AG08396 (cell line): ENCODE measurements around the gene DERA.
"Not testable (repeated sequence)": the region's sequence is repeated elsewhere in the genome, so short reads cannot be mapped to it uniquely, and the experiment has no call there.

Experiments used
- DNase-seq: peaks from one replicate; pipeline ENCODE4 v3.0.0; 2012; ENCODE audit warnings: low spot score, mixed read lengths

Gene DERA

GRCh38 chr12:15904378-15904920 is 6.7 kb upstream of the DERA start:
- DNase-seq, result no peak

GRCh38 chr12:15910468-15910863 is 666 bp upstream of the DERA start:
- no peak for DNase-seq

- DNase-seq, result not testable (repeated sequence)
Observed at GRCh38 chr12:15911931-15912330, 799 bp downstream of the DERA start.

DNA sequence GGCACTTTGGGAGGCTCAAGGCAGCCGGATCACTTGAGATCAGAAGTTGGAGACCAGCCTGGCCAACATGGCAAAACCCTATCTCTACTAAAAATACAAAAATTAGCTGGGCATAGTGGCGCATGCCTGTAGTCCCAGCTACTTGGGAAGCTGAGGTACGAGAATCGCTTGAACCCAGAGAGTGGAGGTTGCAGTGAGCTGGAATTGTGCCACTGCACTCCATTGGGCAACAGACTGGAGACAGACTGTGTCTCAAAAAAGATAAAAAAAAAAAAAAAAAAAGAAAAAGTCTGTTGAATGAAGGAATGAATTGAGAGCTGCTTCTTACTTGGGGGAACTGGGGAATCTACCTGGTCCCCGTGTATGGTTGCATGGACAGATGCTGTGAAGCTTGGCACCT is 3.0 kb downstream of the DERA start:
- not testable (repeated sequence) for DNase-seq

GRCh38 chr12:15918066-15918465 is 6.9 kb downstream of the DERA start:
- no peak for DNase-seq

DNA sequence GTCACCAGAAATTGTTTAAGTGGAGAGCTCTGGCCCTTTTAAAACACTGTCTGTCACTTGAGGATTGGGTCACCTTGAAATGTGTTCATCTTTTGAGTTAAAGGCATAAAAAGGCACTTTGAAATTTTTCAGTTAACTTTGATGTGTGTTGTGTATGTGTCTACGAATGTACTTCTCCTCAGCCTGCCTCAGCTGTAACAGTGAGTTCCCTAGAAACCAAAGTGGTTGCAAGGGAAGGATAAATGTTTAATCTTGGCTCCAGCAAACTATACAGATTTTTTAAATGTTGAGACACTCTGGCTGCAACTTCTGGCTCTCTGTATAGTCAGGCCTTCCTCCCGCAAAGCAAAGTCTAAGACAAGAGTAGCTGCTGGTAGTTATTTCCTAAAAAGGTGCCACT is 8.3 kb downstream of the DERA start:
- DNase-seq, result no peak

- DNase-seq, result no peak
Observed at GRCh38 chr12:15924956-15925355, 13.8 kb downstream of the DERA start.

GRCh38 chr12:15928346-15928745 is 17.2 kb downstream of the DERA start:
- peak; percentile 80 for DNase-seq

DNA sequence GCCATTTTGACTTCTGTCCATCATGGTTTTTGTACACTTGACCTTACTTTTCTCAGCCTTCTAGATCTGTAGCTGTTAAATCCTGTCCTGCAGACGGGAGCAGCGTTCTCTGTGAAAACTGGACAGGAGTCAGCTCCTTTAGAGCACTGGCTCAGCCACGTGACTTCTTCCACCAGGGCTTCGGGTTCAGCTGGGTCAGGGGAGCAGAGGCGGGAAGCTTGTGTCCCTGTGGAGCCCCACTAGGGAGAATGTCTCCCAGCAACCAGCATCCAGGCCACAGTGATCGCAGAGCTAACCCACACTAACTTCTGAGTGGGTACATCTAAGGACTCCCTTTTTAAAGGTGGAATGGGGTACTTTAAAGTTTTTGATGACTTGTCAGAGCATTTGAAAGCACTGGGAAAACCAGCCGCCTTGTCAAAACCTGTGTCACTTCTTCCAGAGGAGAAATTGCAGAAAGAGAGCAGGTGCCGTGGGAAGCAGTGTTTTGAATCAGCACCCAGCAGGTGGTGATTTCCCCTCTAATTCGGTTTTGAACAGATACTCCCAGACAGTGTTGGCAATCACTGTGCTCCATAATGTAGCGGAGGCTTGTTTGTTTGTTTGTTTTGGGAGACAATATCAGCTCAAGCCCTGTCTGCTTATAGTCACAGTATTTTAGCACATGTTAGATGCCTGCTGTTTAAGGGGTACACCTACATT is 17.9 kb downstream of the DERA start:
- no peak for DNase-seq

- DNase-seq, result no peak
Observed at GRCh38 chr12:15931590-15932053, 20.5 kb downstream of the DERA start.

DNA sequence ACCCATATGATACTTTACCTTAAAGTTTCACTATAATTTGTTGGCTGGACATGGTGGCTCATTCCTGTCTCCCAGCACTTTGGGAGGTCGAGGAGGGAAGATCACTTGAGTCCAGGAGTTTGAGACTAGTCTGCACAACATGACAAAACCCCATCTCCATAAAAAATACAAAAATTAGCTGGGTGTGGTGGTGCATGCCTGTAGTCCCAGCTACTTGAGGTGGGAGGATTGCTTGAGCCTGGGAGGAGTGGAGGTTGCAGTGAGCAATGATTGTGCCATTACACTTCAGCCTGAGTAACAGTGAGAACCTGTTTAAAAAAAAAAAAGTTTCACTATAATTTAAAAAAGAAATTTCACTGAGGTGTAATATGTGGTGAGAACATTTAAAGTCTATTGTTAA is 21.2 kb downstream of the DERA start:
- DNase-seq, result no peak

GRCh38 chr12:15932971-15933370 is 21.8 kb downstream of the DERA start:
- no peak for DNase-seq

- no peak for DNase-seq
Observed at GRCh38 chr12:15933751-15934150, 22.6 kb downstream of the DERA start.

DNA sequence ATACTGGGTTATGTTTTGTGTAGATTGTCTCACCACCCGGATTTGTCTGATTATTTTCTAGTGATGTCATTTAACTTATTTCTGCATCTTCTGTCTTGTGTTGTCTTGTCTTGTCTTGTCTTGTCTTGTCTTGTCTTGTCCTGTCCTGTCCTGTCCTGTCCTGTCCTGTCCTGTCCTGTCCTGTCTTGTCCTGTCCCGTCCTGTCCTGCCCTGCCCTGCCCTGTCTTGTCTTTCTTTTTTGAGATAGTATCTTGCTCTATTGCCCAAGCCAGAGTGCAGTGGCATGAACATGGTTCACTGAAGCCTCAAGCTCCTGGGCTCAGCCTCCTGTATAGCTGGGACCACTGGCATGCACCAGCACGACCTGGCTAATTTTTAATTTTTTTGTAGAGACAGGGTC is 25.6 kb downstream of the DERA start:
- DNase-seq, result no peak

DNA sequence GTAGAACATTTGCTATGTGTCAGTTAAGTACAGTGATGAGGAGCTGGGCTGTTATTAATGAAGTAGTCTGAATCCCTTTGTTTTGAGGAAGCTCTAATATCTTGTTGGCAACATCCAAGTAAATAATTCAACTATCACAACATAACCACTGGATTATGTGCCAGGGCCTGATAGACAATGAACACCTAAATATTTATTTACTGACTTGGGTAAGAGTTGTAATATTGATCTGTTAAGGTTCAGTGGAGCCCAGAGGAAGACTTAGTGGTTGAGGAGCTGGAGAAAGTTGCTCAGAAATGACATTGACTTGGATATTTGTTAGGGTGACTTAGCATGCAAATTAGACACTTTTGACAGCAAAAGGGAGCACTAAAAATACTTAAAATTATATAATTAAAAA is 26.8 kb downstream of the DERA start:
- no peak for DNase-seq

DNA sequence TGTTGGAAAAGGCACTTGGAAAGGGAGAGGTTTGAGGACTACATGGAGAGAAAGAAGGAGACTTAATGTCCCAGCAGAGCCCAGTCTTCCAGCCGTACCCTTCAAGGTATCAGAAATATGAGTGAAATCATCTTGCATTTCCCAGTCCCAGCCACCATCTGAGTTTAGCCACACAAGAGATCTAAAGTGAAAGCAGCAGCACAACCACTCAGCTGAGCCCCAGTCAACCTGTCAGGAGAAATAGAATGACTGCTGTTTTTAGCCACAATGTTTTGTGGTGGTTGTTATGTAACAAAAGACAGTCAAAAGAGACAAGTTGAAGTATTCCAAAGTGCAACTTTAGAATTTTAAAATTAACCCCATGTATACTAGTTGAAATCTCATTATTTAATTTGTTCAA is 28.0 kb downstream of the DERA start:
- no peak for DNase-seq

- DNase-seq, result no peak
Observed at GRCh38 chr12:15942475-15942874, 31.3 kb downstream of the DERA start.

GRCh38 chr12:15943519-15943918 is 32.4 kb downstream of the DERA start:
- DNase-seq, result not testable (repeated sequence)

DNA sequence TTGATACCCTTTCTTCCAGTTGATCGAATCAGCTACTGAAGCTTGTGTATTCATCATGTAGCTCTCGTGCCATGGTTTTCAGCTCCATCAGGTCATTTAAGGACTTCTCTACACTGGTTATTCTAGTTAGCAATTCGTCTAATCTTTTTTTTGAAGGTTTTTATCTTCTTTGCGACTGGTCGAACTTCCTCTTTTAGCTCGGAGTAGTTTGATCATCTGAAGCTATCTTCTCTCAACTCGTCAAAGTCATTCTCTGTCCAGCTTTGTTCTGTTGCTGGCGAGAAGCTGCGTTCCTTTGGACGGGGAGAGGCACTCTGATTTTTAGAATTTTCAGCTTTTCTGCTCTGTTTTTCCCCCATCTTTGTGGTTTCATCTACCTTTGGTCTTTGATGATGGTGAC is 37.3 kb downstream of the DERA start:
- not testable (repeated sequence) for DNase-seq

DNA sequence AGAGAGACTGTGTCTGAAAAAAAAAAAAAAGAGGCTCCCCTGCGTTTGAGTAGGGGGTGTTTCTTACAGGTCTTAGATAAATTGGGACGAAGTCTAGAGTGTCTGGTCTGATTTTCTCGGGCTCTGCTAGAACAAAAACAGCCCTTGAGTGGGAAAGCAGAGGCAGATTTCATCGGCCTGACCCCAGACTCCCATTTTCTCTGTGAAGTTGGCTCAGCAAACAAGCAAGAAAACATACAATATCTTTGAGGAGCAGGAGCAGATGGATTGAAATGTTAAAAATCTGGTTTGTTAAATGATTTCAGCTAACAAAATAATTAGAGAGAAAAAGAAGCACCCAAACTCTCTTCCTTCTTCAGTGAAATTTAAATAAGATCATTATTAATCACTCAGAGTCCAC is 44.1 kb downstream of the DERA start:
- no peak for DNase-seq

- no peak for DNase-seq
Observed at GRCh38 chr12:15956010-15956409, 44.9 kb downstream of the DERA start.

DNA sequence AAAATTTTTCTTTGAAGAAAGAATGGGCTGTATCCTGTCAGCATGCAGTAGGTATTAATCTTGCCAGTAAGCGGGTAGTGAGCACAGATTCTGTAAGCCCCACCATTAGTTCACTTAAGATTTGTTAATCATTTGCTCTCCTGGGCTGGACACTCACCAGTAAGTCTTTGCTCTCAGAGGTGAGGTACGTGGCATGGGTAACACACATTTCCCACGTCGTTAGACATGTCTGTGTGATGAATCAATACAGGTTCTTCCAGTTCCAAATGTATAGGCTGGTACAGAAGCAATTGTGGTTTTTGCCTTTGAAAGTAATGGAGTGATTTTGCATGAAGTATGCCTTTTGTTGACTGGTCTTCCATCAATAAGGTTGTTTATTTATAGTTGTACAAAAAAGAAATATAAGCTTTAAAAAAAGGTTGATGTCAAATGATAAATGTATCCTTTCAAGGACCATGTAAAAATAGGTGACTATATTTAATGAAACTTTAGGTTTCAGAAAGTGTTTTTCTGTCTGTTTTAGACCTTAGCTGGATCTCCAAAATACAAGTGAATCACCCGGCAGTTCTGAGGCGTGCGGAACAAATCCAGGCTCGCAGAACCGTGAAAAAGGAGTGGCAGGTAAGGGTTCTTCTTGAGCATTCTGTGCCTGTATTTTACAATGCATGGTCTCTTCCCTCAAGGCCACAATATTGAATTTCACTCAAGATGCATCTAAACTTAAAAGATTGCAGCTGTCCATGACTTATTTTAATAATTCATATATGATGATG is 45.5 kb downstream of the DERA start:
- DNase-seq, result no peak

DNA sequence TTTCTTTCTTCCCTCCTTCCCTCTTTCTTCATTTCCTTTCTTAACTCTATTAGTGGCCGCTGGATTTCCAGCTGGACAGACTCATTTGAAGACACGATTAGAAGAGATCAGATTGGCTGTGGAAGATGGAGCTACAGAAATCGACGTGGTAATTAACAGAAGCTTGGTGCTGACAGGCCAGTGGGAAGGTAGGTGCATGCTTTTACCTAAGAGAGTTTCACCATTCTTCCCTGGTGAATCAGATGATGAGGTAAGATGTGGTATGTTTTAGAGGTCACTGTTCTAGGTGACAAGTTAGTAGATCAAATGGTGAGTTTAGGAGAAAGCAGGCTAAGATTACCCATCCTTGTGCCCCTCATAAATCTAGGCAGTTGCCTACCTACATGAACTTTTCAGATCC is 51.6 kb downstream of the DERA start:
- no peak for DNase-seq
